ENCODE measurements around the gene EHBP1L1.

The EHBP1L1 gene

DNA sequence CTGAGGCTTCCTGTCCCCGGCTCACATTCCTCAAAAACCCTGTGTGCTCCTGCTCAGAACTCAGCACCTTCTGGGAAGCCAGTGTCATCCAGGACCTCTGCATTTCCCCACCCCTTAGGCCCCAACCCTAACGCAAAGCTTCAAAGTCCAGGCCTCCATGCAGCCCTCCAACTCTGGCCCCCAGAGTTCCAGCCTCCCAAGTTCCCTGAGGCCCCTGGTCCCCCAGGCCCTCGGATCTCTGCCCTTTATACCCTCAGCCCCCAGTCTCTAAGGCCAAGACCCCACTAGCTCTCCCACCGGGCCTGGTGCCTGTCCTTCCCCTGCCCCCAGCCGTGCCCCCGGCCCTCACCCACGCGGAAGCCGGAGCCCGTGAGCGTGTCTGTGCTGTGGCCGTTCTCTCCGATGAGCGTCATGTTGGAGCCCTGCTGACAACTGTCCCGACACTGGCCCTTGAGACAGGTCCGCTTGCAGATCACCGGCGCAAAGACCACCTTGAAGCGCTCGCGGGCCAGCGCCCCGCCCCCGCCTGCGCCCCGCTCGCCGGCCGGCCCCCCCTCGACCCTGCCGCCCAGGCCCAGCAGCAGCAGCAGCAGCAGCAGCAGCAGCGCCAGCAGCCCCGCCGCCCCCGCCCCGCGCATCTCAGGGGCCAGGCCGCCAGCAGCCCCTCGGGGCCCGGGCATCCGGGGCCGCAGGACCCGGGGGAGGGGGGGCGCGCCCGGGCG, 18.4 kb upstream of the EHBP1L1 start:
- in situ Hi-C loops (cut with MboI; ENCODE audit: low sequenced_read_pairs, unreplicated experiment): no loop called here
- no peak for DNase-seq (ENCODE audit: low spot score)
- TF ChIP-seq, protein P1, sequence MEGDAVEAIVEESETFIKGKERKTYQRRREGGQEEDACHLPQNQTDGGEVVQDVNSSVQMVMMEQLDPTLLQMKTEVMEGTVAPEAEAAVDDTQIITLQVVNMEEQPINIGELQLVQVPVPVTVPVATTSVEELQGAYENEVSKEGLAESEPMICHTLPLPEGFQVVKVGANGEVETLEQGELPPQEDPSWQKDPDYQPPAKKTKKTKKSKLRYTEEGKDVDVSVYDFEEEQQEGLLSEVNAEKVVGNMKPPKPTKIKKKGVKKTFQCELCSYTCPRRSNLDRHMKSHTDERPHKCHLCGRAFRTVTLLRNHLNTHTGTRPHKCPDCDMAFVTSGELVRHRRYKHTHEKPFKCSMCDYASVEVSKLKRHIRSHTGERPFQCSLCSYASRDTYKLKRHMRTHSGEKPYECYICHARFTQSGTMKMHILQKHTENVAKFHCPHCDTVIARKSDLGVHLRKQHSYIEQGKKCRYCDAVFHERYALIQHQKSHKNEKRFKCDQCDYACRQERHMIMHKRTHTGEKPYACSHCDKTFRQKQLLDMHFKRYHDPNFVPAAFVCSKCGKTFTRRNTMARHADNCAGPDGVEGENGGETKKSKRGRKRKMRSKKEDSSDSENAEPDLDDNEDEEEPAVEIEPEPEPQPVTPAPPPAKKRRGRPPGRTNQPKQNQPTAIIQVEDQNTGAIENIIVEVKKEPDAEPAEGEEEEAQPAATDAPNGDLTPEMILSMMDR (IDR thresholded peaks at IDR 0.05; ENCODE audit: borderline replicate concordance, control extremely low read depth, extremely low read depth, insufficient read depth, missing control alignments): no peak

DNA sequence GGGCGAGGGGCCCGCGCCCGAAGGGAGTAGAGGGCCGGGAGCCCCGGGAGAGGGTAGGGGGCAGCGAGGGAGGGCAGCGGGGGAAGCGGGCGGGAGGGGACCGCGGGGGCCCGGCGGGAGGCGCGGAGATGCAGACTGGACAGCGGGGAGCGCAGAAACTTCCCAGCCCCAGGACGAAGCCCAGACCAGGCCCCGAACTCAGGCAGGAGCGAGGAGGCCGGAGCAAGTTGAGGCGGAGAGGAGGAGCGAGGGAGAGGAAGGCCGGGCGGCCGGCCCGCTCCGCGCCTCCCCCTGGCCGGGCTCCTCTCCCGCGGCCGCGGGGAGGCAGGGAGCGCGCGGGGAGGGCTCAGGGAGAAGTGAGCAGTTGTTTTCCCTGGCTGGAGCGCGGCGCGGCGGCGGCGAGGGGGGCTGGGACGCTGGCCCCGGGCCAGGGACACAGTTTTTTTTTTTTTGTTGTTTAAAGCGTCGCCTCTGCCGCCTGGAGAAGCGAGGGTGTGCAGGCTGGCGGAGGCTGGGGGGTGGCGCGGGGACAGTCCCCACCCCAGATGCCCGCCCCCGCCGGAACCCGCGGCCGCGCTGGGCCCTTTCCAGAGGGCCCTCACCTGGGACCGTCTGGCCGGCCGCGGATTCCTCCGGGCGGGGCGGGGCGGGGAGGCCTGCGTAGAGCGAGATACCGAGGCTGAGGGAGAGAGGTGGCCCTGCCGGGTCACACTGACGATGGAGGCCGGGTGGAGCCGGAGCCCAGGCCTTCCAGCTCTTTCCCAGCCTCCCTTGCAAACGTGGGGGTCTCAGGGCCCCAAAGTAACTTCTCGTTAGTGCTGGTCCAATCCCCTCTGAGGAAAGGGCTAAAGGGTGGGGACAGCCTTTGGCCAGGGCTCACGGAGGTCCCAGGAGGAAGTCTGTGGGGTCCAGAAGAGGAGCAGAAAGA, 17.6 kb upstream of the EHBP1L1 start, which contains the start of gene LTBP3:
TSS of gene LTBP3 (minus strand) at position 358 of the 928 bp plus-strand sequence. CDS start 400 bp downstream, outside the sequence.
- peak; percentile 80 for DNase-seq (ENCODE audit: low spot score)
- TF ChIP-seq, protein P1 (IDR thresholded peaks at IDR 0.05; ENCODE audit: borderline replicate concordance, control extremely low read depth, extremely low read depth, insufficient read depth, missing control alignments): no peak
- in situ Hi-C loops (cut with MboI; ENCODE audit: low sequenced_read_pairs, unreplicated experiment): no loop called here

DNA sequence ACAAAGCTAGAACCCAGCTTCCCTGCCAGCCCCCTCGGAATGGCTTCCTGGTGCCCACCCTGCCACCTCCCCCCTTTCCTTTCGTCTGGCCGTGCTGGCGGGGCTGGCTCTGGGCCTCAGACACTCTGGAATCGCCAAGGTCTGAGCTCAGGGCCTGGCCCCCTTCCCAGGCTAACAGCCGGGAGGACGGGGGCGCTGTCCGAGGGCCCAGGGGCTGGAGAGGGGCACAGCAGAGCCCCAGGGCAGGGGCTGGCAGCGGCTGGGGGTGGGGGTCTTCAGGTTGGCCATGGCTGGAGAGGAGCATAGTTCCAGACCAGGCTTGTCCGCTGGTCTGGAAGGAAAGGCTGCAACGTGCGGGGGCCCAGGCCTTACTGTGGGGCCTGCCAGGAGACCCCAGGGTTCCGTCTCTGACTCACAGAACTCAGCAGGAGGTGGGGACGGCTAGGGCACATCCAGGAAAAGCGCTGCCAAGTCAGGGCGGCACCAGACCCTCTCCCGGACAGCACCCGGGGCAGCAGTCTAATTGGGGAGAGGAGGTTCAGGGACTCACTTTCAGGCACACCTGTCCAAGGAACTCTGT, 16.8 kb upstream of the EHBP1L1 start:
- no peak for DNase-seq (ENCODE audit: low spot score)
- in situ Hi-C loops (cut with MboI; ENCODE audit: low sequenced_read_pairs, unreplicated experiment): no loop called here
- TF ChIP-seq, protein P1 (IDR thresholded peaks at IDR 0.05; ENCODE audit: borderline replicate concordance, control extremely low read depth, extremely low read depth, insufficient read depth, missing control alignments): no peak

DNA sequence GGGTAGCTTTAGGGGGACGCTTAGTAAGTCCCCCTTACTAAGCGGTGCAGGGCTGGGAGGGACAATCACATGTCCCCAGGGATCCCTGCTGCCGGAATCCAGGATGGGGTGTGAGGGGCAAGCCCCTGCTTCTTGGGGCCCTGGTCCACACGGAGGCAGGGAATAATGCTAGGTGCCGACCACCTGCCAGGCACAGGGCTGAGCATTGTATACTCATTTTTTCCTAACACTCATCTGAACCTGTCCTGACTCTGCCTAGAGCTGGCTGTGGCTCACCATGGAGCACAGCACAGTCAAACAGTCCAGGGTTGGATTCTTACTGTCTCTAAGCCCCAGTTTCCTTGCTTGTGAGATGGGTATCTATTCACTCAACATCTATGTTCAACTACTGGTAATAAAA, 16.3 kb upstream of the EHBP1L1 start:
- in situ Hi-C loops (cut with MboI; ENCODE audit: low sequenced_read_pairs, unreplicated experiment): no loop called here
- TF ChIP-seq, protein P1 (IDR thresholded peaks at IDR 0.05; ENCODE audit: borderline replicate concordance, control extremely low read depth, extremely low read depth, insufficient read depth, missing control alignments): no peak
- no peak for DNase-seq (ENCODE audit: low spot score)

DNA sequence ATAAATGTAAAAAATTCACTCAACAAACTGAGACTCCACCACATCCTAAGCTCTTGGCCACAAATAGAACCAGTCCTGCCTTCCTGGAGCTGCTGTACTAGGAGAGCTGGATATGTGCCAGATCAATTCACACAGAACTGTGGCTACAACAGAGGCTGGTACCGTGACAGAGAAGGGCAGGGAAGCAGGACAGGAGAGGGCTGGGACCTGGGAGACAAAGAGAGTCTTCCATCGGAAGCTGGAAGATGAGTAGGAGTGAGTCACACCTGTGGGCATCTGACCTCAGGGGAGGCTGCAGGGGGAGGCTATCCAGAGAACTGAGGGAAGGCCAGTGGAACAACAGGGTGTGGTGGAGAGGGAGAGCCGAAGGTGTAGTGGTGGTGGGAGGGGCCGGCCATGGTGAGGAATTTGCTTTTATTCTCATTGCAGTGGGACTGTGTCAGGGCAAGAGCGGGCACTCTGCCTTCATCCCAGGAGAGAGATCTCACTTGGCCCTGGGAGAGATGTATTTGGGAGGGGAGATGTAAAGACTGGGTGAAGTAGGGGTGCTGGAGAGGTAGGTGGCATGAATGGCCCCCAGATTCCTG, 15.8 kb upstream of the EHBP1L1 start:
- in situ Hi-C loops (cut with MboI; ENCODE audit: low sequenced_read_pairs, unreplicated experiment): no loop called here
- no peak for DNase-seq (ENCODE audit: low spot score)
- TF ChIP-seq, protein P1 (IDR thresholded peaks at IDR 0.05; ENCODE audit: borderline replicate concordance, control extremely low read depth, extremely low read depth, insufficient read depth, missing control alignments): no peak
